ENCODE measurements around the gene FBXO38.

FBXO38 gene

GRCh38 chr5:148383564-148384379 lies at the start of gene FBXO38:
FBXO38 (plus strand) TSS chr5:148383958; CDS start chr5:148394777, 10,819 bp downstream.
- DNase-seq, result peak; percentile 94 to 96

GRCh38 chr5:148335259-148335658 lies 48.5 kb upstream of the FBXO38 start, which contains the start of gene SPINK9:
SPINK9 (plus strand) TSS chr5:148335559; CDS start chr5:148335614, 55 bp downstream.
- no peak for DNase-seq

- no peak for DNase-seq
Observed at GRCh38 chr5:148336704-148337435, 46.9 kb upstream of the FBXO38 start.

GRCh38 chr5:148342371-148343045 lies 41.2 kb upstream of the FBXO38 start:
- no peak for DNase-seq

GRCh38 chr5:148343046-148343407 lies 40.7 kb upstream of the FBXO38 start:
- no peak for DNase-seq

- no peak for DNase-seq
Observed at GRCh38 chr5:148343603-148344487, 39.9 kb upstream of the FBXO38 start.

GRCh38 chr5:148347706-148348105 lies 36.1 kb upstream of the FBXO38 start:
- no peak for DNase-seq

GRCh38 chr5:148352696-148353095 lies 31.1 kb upstream of the FBXO38 start:
- DNase-seq, result no peak

- DNase-seq, result no peak
Observed at GRCh38 chr5:148353634-148354033, 30.1 kb upstream of the FBXO38 start.

- no peak for DNase-seq
Observed at GRCh38 chr5:148364343-148364742, 19.4 kb upstream of the FBXO38 start.

GRCh38 chr5:148368299-148368698 lies 15.5 kb upstream of the FBXO38 start:
- DNase-seq, result no peak

GRCh38 chr5:148372166-148372725 lies 11.5 kb upstream of the FBXO38 start:
- no peak for DNase-seq

GRCh38 chr5:148372893-148373292 lies 10.9 kb upstream of the FBXO38 start:
- no peak for DNase-seq

- peak in 1 of 2 donors; percentile 1 for DNase-seq
Observed at GRCh38 chr5:148374690-148375360, 8.9 kb upstream of the FBXO38 start.

GRCh38 chr5:148376198-148376597 lies 7.6 kb upstream of the FBXO38 start:
- no peak for DNase-seq

- DNase-seq, result no peak
Observed at GRCh38 chr5:148378670-148379069, 5.1 kb upstream of the FBXO38 start.

- DNase-seq, result no peak
Observed at GRCh38 chr5:148379340-148379739, 4.4 kb upstream of the FBXO38 start.

GRCh38 chr5:148381906-148382305 lies 1.9 kb upstream of the FBXO38 start:
- no peak for DNase-seq

- DNase-seq, result no peak
Observed at GRCh38 chr5:148382961-148383360, 797 bp upstream of the FBXO38 start.

GRCh38 chr5:148384380-148384737 lies 601 bp downstream of the FBXO38 start:
- peak in 1 of 2 donors; percentile 10 for DNase-seq

GRCh38 chr5:148385094-148385493 lies 1.3 kb downstream of the FBXO38 start:
- no peak for DNase-seq

GRCh38 chr5:148386041-148386440 lies 2.3 kb downstream of the FBXO38 start:
- no peak for DNase-seq

Measured in stimulated activated CD4-positive, alpha-beta T cell treated with anti-CD3 and anti-CD28 coated beads, Interleukin-2, amount 100 ng/mL, for 24 hours (primary cell).